GM23338 (cell line): ENCODE data around the gene CNTRL. TPM values are rescaled to one million over a fixed set of nuclear protein-coding genes. Genes with fewer than 3 reads are reported as not detected.

Experiments
- ATAC-seq: fragments of 200-7000 bp; cut with Tn5 transposase; 3 replicates; pipeline ENCODE4 v1.9.1; 2020
- DNase-seq: peaks from one replicate; pipeline ENCODE4 v3.0.0-alpha.2; 2015; ENCODE audit warnings: low spot score
- H2AFZ ChIP-seq: fragments of 200-600 bp; sonication (generic); 2 replicates; pipeline ENCODE4 v1.8.0; 2016; ENCODE audit warnings: antibody characterized with exemption, mild to moderate bottlenecking, moderate library complexity
- H3F3A ChIP-seq: fragments of 200-600 bp; sonication (generic); replicated peaks from 2 replicates; pipeline ENCODE4 v1.8.0; 2017; ENCODE audit warnings: antibody characterized with exemption, mixed run types, low read depth
- H3K27ac ChIP-seq: fragments of 200-600 bp; sonication (generic); 2 replicates; pipeline ENCODE4 v1.6.1; 2016; ENCODE audit warnings: low read depth
- H3K27me3 ChIP-seq: fragments of 200-600 bp; sonication (generic); 2 replicates; pipeline ENCODE4 v1.8.0; 2016; ENCODE audit warnings: mild to moderate bottlenecking, mixed run types, moderate library complexity; ENCODE audit not compliant: insufficient read depth
- H3K36me3 ChIP-seq: fragments of 200-600 bp; sonication (generic); 2 replicates; pipeline ENCODE4 v1.8.0; 2016; ENCODE audit warnings: mild to moderate bottlenecking; ENCODE audit not compliant: insufficient read depth
- H3K4me1 ChIP-seq: fragments of 200-600 bp; sonication (generic); 2 replicates; pipeline ENCODE4 v1.8.0; 2016; ENCODE audit warnings: mild to moderate bottlenecking, moderate library complexity; ENCODE audit not compliant: insufficient read depth
- H3K4me2 ChIP-seq: fragments of 200-600 bp; sonication (generic); 2 replicates; pipeline ENCODE4 v1.7.1; 2017; ENCODE audit warnings: mixed run types
- H3K4me3 ChIP-seq: fragments of 200-600 bp; sonication (generic); 2 replicates; pipeline ENCODE4 v1.6.1; 2016; ENCODE audit warnings: mixed run types
- H3K79me2 ChIP-seq: fragments of 200-600 bp; sonication (generic); replicated peaks from 2 replicates; pipeline ENCODE4 v1.8.0; 2017; ENCODE audit warnings: mild to moderate bottlenecking; ENCODE audit not compliant: insufficient read depth
- H3K9me2 ChIP-seq: fragments of 200-600 bp; sonication (generic); 2 replicates; pipeline ENCODE4 v1.8.0; 2017; ENCODE audit not compliant: insufficient read depth
- H4K20me1 ChIP-seq: fragments of 200-600 bp; sonication (generic); replicated peaks from 2 replicates; pipeline ENCODE4 v1.8.0; 2017; ENCODE audit warnings: mild to moderate bottlenecking; ENCODE audit not compliant: insufficient read depth
- H3K27ac Mint-ChIP-seq: 2 replicates; pipeline ENCODE4 v1.8.0; 2020; ENCODE audit warnings: inconsistent platforms, mild to moderate bottlenecking, moderate library complexity, mixed read lengths
- H3K27me3 Mint-ChIP-seq: 3 replicates; pipeline ENCODE4 v1.8.0; 2022; ENCODE audit warnings: low read depth, mild to moderate bottlenecking, moderate library complexity, mixed read lengths, inconsistent platforms; ENCODE audit not compliant: insufficient read depth, poor library complexity
- H3K36me3 Mint-ChIP-seq: 3 replicates; pipeline ENCODE4 v1.8.0; 2021; ENCODE audit warnings: low read depth, mild to moderate bottlenecking, inconsistent platforms, moderate library complexity, mixed read lengths
- H3K4me1 Mint-ChIP-seq: 3 replicates; pipeline ENCODE4 v1.8.0; 2020; ENCODE audit warnings: mild to moderate bottlenecking, inconsistent platforms, mixed read lengths
- H3K4me3 Mint-ChIP-seq: 3 replicates; pipeline ENCODE4 v1.8.0; 2021; ENCODE audit warnings: moderate library complexity, mild to moderate bottlenecking, inconsistent platforms, mixed read lengths
- H3K9me3 Mint-ChIP-seq: 3 replicates; pipeline ENCODE4 v1.8.0; 2020; ENCODE audit warnings: moderate library complexity, mild to moderate bottlenecking, inconsistent platforms, mixed read lengths
- CTCF ChIP-seq, 2 experiments: fragments of 200-600 bp in 1 of 2; sonication (generic) in 1 of 2; conservative IDR thresholded peaks; 2 replicates each; pipeline versions ENCODE4 v1.5.1 to v1.6.1; 2016 to 2017; ENCODE audit warnings: antibody characterized with exemption in 2 of 2, low read depth in 2 of 2, mild to moderate bottlenecking in 2 of 2, moderate library complexity in 1 of 2
- ETS1 ChIP-seq: IDR thresholded peaks from 2 replicates; pipeline ENCODE4 v1.6.1; 2016; ENCODE audit warnings: antibody characterized with exemption
- EZH2 ChIP-seq: fragments of 200-600 bp; sonication (generic); IDR thresholded peaks from one replicate; pipeline ENCODE4 v1.8.0; 2017; ENCODE audit warnings: antibody characterized with exemption, mild to moderate bottlenecking, low read depth; ENCODE audit not compliant: unreplicated experiment
- EZH2phosphoT487 ChIP-seq: fragments of 200-600 bp; sonication (generic); IDR thresholded peaks from one replicate; pipeline ENCODE4 v1.8.1; 2018; ENCODE audit warnings: antibody characterized with exemption; ENCODE audit not compliant: unreplicated experiment
- JUNB ChIP-seq: IDR thresholded peaks from one replicate; pipeline ENCODE4 v1.6.1; 2016; ENCODE audit warnings: antibody characterized with exemption; ENCODE audit not compliant: unreplicated experiment
- POLR2AphosphoS5 ChIP-seq: IDR thresholded peaks from 2 replicates; pipeline ENCODE4 v1.6.1; 2016; ENCODE audit warnings: antibody characterized with exemption, low read depth
- ZNF331 ChIP-seq: fragments of 250-450 bp; sonication (Bioruptor Pico); IDR thresholded peaks from 2 replicates; pipeline ENCODE4 v1.5.0; 2020; ENCODE audit warnings: low read depth, mild to moderate bottlenecking, moderate library complexity
- polyA plus RNA-seq: library from polyadenylated mRNA; unstranded; fragments of >200 nt; fragmentation: Nextera tagmentation; extraction: Ambion mirVana; gene quantifications from 2 replicates; pipeline ENCODE4 v1.2.1, GENCODE V29; 2016
- total RNA-seq: library from RNA; depleted of rRNA; stranded (reverse); fragments of >200 nt; shearing (Covaris generic); gene quantifications from 2 replicates; pipeline ENCODE4 v1.2.3, GENCODE V29; 2014

The CNTRL gene
- total and polyA plus RNA-seq, 2 experiments from 2014 or later = 9.2 to 11.7 TPM

- Histone ChIP-seq H4K20me1 (peaks cover 15% of the 10 kb centered on the region), H3K4me2 (no peak overlapping the region)
- no peak for TF ChIP-seq JUNB
These were observed 116.5 kb downstream of the CNTRL start for GRCh38 chr9:121191235-121191634.

GRCh38 chr9:121192518-121192917 lies 117.8 kb downstream of the CNTRL start:
- ATAC-seq (no peak), DNase-seq (no peak)
- Mint-ChIP-seq H3K36me3 (no peaks in the 10 kb centered on the region; the same call in 2 of the 3 replicates), H3K9me3 (no peaks in the 10 kb centered on the region), H3K27ac (no peak overlapping the region), H3K4me1 (peaks cover 18% of the 10 kb centered on the region; the same call in 2 of the 3 replicates), H3K4me3 (no peak overlapping the region), H3K27me3 (no peaks in the 10 kb centered on the region)
- no peak overlapping the region for H3K4me3 ChIP-seq
- peaks cover 100% of the 10 kb centered on the region for H3K79me2 ChIP-seq
- no peak overlapping the region for H3K27ac ChIP-seq
- H4K20me1 ChIP-seq = peaks cover 22% of the 10 kb centered on the region; the same call in 1 of the 2 replicates
- no peaks in the 10 kb centered on the region for H3K27me3 ChIP-seq
- no peak overlapping the region for H2AFZ ChIP-seq
- H3K36me3 ChIP-seq = no peaks in the 10 kb centered on the region
- no peak for TF ChIP-seq EZH2phosphoT487
- TF ChIP-seq ETS1 = no peak
- TF ChIP-seq ZNF331 = no peak
- no peaks in the 10 kb centered on the region for H3K9me2 ChIP-seq
- no peak overlapping the region for H3K4me2 ChIP-seq
- H3F3A ChIP-seq = no peaks in the 10 kb centered on the region
- peaks cover 7% of the 10 kb centered on the region; the same call in 1 of the 2 replicates for H3K4me1 ChIP-seq

More at GRCh38 chr9:121191235-121191634, 116.5 kb downstream of the CNTRL start:
- Histone ChIP-seq H3K4me1 (no peaks in the 10 kb centered on the region), H3K4me3 (no peak overlapping the region), H3K36me3 (no peaks in the 10 kb centered on the region), H3K9me2 (no peaks in the 10 kb centered on the region), H2AFZ (no peak overlapping the region), H3K79me2 (peaks cover 92% of the 10 kb centered on the region), H3F3A (no peaks in the 10 kb centered on the region), H3K27ac (no peak overlapping the region), H3K27me3 (no peaks in the 10 kb centered on the region)
- H3K9me3 Mint-ChIP-seq = no peaks in the 10 kb centered on the region
- no peaks in the 10 kb centered on the region; the same call in 2 of the 3 replicates for H3K36me3 Mint-ChIP-seq
- ATAC-seq = no peak
- H3K27me3 Mint-ChIP-seq = no peaks in the 10 kb centered on the region
- peaks cover 12% of the 10 kb centered on the region; the same call in 2 of the 3 replicates for H3K4me1 Mint-ChIP-seq
- no peak for DNase-seq
- no peak overlapping the region for H3K4me3 Mint-ChIP-seq
- H3K27ac Mint-ChIP-seq = no peak overlapping the region

GRCh38 chr9:121192959-121193640 lies 118.3 kb downstream of the CNTRL start:
- H3K9me3 Mint-ChIP-seq = no peaks in the 10 kb centered on the region
- DNase-seq (no peak), ATAC-seq (no peak)
- H3K4me3 Mint-ChIP-seq = no peak overlapping the region
- Histone ChIP-seq H3K9me2 (no peaks in the 10 kb centered on the region), H3K36me3 (no peaks in the 10 kb centered on the region), H4K20me1 (peaks cover 28% of the 10 kb centered on the region; the same call in 1 of the 2 replicates), H3K79me2 (peaks cover 100% of the 10 kb centered on the region), H3K4me3 (no peak overlapping the region), H3K4me2 (no peak overlapping the region), H3F3A (no peaks in the 10 kb centered on the region), H3K27ac (no peak overlapping the region), H2AFZ (no peak overlapping the region), H3K27me3 (no peaks in the 10 kb centered on the region), H3K4me1 (peaks cover 7% of the 10 kb centered on the region; the same call in 1 of the 2 replicates)
- H3K4me1 Mint-ChIP-seq = peaks cover 18% of the 10 kb centered on the region; the same call in 2 of the 3 replicates
- no peaks in the 10 kb centered on the region; the same call in 2 of the 3 replicates for H3K36me3 Mint-ChIP-seq
- no peak overlapping the region for H3K27ac Mint-ChIP-seq
- no peaks in the 10 kb centered on the region for H3K27me3 Mint-ChIP-seq
- TF ChIP-seq EZH2 = no peak
- no peak for TF ChIP-seq ETS1
- TF ChIP-seq POLR2AphosphoS5 = no peak
- TF ChIP-seq CTCF (conservative IDR thresholded peaks at IDR 0.05; ENCODE audit: low read depth in 2 of 2) = no peak
